HL-60 (cell line): ENCODE results near the gene ROBO1.

Source experiments
- GABPA ChIP-seq: IDR thresholded peaks from 2 replicates; pipeline ENCODE4 v1.6.1; 2012; ENCODE audit warnings: low read depth
- POLR2AphosphoS5 ChIP-seq: IDR thresholded peaks from 2 replicates; pipeline ENCODE4 v1.6.1; 2012; ENCODE audit warnings: low read depth
- SPI1 ChIP-seq: IDR thresholded peaks from 2 replicates; pipeline ENCODE4 v1.6.1; 2012; ENCODE audit warnings: low read depth, mild to moderate bottlenecking, borderline replicate concordance
- TF ChIP-seq, protein P1 (sequence below): IDR thresholded peaks from one replicate; pipeline ENCODE4 v1.5.1; 2011; ENCODE audit warnings: low read length, control low read depth, inconsistent platforms; ENCODE audit not compliant: insufficient read depth
- TF ChIP-seq, protein P2 (sequence below): IDR thresholded peaks from 2 replicates; pipeline ENCODE4 v1.6.1; 2012; ENCODE audit warnings: low read depth; ENCODE audit not compliant: insufficient replicate concordance

DNA sequence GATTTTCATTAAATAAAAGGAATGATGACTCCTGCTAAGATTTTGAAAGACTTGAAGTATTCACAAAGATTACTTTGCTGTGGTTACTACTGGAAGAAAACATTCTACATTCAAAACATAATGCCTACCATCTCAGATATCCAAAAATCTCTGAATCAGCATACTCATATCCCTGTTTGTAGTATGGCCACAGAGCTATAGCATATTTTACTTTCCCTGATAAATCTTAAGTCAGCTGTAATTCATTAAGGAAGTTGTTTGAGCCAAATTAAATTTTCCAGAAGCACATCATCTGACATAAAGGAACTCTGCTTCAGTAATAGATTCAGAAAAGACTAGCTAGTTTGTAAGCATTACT is 942.0 kb downstream of the ROBO1 start:
- TF ChIP-seq POLR2AphosphoS5 (no peak), SPI1 (no peak), GABPA (no peak)
- TF ChIP-seq, protein P1, sequence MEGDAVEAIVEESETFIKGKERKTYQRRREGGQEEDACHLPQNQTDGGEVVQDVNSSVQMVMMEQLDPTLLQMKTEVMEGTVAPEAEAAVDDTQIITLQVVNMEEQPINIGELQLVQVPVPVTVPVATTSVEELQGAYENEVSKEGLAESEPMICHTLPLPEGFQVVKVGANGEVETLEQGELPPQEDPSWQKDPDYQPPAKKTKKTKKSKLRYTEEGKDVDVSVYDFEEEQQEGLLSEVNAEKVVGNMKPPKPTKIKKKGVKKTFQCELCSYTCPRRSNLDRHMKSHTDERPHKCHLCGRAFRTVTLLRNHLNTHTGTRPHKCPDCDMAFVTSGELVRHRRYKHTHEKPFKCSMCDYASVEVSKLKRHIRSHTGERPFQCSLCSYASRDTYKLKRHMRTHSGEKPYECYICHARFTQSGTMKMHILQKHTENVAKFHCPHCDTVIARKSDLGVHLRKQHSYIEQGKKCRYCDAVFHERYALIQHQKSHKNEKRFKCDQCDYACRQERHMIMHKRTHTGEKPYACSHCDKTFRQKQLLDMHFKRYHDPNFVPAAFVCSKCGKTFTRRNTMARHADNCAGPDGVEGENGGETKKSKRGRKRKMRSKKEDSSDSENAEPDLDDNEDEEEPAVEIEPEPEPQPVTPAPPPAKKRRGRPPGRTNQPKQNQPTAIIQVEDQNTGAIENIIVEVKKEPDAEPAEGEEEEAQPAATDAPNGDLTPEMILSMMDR = no peak
- TF ChIP-seq, protein P2, sequence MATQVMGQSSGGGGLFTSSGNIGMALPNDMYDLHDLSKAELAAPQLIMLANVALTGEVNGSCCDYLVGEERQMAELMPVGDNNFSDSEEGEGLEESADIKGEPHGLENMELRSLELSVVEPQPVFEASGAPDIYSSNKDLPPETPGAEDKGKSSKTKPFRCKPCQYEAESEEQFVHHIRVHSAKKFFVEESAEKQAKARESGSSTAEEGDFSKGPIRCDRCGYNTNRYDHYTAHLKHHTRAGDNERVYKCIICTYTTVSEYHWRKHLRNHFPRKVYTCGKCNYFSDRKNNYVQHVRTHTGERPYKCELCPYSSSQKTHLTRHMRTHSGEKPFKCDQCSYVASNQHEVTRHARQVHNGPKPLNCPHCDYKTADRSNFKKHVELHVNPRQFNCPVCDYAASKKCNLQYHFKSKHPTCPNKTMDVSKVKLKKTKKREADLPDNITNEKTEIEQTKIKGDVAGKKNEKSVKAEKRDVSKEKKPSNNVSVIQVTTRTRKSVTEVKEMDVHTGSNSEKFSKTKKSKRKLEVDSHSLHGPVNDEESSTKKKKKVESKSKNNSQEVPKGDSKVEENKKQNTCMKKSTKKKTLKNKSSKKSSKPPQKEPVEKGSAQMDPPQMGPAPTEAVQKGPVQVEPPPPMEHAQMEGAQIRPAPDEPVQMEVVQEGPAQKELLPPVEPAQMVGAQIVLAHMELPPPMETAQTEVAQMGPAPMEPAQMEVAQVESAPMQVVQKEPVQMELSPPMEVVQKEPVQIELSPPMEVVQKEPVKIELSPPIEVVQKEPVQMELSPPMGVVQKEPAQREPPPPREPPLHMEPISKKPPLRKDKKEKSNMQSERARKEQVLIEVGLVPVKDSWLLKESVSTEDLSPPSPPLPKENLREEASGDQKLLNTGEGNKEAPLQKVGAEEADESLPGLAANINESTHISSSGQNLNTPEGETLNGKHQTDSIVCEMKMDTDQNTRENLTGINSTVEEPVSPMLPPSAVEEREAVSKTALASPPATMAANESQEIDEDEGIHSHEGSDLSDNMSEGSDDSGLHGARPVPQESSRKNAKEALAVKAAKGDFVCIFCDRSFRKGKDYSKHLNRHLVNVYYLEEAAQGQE = no peak
